HG02870 (cell line): ENCODE results near the gene DHPS.
"Not testable (repeated sequence)": the region's sequence is repeated elsewhere in the genome, so short reads cannot be mapped to it uniquely, and the experiment has no call there.

Source experiments
- ATAC-seq: cut with Tn5 transposase; IDR thresholded peaks from one replicate; pipeline ENCODE4 v1.9.1; 2021; ENCODE audit warnings: mild to moderate bottlenecking, moderate library complexity; ENCODE audit not compliant: unreplicated experiment

DHPS gene

DNA sequence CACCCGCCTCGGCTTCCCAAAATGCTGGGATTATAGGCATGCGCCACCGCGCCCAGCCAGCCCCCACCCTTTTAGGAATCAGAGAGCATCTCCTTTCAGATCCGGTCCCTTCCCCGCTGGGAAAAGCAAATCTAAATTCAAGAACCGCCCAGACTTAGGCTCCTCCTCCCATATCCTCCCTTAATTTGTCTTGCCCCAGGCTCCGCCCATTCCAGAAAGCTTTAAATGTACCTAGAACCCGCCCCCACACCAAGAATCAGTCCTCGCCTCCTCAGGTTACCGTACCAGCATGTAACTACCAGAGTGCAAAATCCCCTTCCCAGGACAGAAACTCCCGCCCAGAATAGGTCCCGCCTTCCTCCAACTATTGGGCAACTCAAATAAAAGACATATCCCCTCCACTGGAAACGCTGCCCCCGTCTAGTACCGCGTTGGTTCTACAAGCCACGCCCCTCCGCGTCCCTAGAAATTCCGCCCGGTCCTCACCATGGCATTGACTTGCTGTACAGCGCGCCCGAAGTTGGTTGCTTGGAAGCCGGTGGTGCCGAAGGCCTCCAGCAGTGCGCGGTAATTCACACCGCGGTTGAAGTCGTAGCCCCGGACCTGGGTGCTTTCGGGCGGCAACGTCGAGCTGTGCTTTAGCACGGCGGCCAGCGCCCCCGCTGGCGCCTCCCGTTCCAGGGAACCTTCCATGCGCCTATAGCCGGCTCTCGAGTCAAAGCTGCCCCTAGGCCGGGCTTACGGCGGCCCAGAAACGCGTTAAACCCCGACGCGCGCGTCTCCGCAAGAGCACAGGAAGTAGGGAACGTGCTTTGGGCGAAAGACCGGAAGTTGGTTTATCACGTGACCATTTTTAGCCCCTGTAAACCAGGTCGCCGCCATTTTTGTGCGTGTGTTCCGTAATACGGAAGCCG lies at the start of gene DHPS:
Gene DHPS (minus strand): TSS at position 807 of the 914 bp plus-strand sequence. CDS start 114 bp downstream, at position 693.
- ATAC-seq: peak; percentile 71

DNA sequence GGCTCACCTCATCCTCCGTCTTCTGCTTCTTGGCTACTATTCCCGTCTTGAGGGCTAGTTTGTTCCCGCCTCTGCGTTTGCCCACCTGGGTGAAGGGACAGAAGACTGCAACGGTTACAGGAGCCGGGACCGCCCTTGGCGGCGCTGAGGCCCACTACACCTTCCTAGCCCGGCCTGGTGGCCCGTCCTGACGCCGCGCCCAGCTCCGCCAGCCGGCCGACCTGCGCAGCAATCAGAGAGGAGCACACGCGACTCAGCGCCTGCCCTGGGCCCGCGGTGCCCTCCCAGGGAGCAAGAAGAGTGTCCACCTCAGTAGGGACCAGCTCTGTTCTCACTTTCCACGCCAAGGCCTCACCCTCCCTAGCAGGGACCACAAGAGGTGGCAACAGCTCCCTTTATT lies 49.7 kb upstream of the DHPS start:
- no peak for ATAC-seq

DNA sequence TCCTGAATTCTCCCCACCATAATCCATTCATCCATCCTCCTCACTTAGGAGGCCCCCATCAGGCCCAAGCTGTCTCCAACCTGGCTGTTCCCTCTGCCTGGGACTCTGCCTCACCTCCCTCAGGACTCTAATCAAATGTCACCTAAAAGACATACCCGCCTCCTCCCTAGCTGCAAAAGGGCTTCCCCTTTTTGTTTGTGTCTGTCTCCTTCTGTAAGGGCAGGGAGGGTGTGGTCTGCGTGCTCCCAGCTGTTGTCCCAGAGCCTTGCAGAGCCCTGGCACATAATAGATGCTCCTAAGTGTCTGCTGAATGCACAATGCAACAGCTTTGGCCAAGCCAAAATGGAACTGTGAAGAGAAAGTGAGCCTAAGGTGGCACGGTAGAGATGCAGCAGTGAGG lies 48.4 kb upstream of the DHPS start:
- ATAC-seq: no peak

DNA sequence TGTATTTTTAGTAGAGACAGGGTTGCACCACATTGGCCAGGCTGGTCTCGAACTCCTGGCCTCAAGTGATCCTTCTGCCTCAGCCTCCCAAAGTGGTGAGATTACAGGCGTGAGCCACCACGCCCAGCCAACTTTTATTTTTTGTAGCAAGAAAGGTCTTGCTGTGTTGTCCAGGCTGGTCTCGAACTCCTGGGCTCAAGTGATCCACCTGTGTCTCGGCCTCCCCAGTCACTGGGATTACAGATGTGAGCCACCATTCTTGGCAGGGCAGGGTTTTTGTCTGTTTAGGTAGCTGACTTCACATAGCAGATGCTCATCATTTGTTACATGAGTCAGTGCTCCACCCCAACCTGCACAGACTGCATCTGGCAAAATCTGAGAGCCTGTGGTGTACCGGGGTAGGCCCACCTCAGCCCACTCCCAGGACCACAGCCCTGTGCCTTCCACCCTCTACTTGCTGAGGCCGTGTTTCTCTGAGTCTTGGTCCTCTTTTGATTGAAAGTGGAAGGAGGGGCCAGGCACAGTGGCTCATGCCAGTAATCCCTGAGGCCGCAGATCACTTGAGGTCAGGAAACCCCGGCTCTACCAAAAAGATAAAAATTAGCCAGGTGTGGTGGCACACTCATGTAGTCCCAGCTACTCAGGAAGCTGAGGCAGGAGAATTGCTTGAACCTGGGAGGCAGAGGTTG lies 46.2 kb upstream of the DHPS start:
- no peak for ATAC-seq

DNA sequence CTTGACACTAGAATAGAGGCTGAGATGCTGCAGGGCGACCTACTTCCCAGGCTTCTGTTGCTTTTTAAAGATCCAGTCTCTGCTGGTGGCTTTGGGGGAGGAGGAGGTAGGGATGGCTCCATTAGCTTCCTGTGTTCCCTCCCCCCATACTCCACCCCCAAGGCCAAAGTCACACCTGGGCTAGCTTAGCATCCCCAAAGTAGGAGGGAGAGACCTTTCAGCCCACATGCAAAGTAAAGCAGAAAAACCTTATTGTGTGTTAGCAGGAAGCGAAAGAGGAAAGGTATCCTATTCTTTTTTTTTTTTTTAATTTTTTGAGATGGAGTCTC lies 45.3 kb upstream of the DHPS start:
- ATAC-seq: no peak

DNA sequence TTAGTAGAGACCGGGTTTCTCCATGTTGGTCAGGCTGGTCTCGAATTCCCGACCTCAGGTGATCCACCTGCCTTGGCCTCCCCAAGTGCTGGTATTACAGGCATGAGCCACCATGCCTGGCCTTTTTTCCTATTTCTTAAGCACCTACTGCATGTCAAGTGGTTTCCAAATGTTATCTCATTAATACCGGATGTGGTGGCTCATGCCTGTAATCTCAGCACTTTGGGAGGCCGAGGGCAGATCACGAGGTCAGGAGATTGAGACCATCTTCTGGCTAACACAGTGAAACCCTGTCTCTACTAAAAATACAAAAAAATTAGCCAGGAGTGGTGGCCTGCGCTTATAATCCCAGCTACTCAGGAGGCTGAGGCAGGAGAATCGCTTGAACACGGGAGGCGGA lies 43.9 kb upstream of the DHPS start:
- ATAC-seq: not testable (repeated sequence)

DNA sequence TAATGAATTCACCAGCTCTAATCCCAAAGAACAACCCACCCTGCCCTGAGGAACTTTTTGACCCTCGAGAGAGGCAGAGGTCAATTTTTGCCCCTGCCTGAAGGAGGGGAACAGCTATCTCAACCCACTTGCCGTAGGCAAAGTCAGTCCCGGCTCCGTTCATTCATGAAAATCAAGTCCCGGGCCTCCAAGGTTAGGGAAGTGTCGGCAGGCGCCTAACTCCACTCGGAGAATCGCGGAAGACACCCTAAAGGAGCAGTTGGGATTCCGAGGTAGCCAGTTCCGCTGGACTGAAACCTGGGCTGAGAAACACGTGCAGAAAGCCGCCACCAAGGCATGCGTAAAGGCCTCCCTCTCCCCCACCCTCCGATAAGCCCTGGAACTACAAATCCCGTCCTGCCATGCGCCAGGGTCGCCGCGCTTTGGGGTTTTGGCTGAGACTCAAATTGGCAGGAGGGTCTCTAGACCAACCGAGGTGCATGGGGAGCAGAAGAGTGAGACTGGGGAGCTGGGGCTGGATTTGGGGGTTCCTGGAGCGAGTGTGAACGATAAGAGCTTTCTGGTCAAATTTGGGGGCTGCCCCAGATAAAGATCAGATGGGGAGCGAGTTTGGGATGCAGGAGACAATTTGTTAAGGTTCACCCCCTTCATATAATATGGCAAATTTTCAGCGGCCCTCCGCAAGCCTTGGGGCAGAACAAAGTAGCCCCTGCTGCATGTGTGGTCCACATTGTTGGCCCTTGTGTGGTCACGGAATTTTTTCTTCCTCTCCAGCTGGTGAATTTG lies 42.2 kb upstream of the DHPS start, which contains the start of gene TNPO2:
Gene TNPO2 (minus strand): TSS at position 292 of the 786 bp plus-strand sequence. CDS start 2,955 bp downstream, outside the sequence.
- no peak for ATAC-seq

DNA sequence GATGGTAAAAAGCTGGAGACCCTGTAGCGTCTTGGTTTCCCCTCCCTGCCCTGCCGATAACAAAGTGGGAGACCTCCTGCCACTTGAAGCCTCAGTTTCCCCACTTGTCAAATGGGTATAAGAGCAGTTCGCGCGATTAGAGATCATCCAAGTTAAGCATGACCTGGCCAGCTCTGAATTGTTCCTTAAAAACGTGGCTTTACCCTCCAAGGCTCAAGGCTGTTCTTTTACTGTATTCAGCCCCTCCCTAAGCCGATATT lies 41.6 kb upstream of the DHPS start:
- no peak for ATAC-seq

DNA sequence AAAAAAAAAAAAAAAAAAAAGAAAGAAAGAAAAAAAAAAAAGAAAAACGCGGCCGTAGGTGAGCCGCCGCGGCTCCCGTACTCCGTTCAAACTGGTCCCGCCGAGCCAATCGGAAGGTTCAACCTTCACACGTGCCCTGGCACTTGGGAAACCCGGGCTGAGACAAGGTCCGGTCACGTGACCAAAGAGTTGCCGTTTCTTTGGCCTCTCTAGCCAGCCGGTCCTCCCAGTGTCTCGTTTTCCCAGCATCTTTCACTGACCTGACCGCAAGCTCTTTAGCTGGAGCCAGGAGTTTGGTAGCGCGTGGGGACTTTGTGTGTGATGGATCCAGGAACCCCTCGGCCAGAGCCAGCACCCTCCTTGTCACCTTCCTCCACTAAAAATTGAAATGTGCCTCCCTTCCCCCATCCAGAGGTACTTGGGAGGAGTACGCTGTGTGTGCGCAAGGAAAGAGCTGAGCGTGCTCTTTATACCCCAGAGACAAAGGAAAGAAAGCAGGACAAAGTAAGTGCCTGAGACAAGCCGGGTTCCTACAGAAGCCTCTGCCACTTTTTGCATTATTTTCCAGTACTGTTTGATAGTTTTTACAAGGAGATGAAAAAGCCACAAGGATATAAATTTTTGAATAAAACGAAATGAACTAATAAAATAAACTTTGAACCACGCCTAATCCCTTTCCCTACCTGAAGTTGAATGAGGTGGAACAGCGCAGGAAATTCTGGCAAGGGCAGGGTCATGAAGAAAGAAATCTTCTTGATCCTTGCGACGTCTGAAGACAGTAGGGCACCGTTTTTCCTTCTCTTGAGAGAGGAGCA lies 41.1 kb upstream of the DHPS start:
- peak; percentile 78 for ATAC-seq

DNA sequence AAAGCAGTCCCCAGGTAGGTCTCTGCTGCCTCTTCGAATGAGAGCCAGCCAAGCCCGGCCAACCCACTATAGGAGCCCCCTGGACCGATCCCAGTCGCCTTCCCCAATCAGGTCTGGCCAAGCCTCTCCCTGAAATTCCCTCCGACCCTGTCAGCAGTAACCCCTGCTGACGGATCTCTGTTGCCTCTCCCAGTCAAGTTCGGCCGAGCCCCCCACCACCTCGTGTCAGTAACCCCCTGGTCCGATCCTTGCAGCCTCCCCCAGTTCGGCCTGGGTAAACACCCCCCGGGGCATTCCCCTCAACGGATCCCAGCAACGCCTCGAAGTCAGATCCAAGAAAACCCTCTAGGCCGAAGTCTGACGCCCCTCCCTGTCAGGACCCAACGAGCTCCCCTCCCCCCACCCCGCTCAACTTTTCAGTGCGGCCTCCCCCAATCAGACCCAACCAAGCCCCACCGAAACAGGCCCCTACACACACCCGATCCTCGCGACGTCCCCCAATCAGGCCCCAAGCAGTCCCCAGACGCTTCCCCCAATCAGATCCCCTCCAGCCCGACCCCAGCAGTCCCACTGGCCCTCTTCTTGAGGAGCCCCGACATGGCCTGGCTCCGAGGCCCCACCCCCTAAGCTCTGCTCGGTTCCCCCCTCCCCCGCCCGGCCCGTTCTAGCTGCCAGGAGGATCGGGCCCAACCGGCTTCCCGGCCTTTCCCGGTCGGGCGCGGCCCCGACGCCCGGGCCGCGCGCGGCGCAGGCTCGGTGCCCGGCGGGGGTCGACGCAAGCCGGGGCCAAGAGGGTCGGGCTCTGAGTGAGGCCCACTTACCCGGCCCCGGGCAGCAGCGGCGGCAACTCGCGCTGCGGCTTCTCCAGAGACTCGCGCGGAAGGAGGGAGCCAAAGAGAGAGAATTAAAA lies 40.2 kb upstream of the DHPS start:
- ATAC-seq: peak; percentile 10

DNA sequence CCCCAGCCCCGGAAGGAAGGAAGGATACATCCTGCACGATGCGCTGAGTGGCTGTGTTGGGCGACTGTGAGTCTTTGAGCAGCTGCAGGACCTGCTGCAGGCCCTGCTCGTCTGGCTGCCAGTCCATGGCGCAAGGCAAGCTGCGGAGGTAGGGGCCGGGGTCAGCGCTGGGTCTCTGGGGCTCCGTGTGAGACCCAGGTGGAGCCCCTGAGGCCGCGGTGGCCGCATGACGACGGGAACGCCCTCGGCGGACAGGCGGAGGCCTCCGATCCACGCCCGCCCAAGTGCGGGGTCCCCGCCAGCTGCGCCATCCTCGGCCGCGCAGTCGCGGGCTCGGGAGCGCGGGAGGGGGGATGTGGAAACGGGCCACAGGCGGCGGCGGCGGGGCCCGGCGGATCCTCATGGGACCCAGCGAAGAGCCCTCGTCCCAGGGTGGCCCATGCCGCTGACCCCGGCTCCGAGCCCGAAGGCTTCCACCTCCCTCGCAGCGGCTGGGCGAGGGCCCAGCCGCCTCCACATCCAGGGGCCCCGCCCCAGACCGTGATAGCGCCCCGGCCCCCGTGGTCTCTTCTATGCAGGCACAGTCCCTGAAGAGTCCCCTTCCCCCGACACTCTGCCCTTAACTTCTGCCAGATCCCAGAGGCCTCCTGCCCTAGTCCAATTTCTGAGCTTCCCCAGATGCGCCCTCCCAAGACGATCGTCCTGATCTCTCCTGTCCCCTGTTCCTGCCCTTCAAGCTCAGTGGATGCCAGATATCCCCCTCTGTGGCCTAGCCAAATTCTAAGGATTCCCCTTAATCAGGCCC lies 39.4 kb upstream of the DHPS start:
- ATAC-seq: no peak

DNA sequence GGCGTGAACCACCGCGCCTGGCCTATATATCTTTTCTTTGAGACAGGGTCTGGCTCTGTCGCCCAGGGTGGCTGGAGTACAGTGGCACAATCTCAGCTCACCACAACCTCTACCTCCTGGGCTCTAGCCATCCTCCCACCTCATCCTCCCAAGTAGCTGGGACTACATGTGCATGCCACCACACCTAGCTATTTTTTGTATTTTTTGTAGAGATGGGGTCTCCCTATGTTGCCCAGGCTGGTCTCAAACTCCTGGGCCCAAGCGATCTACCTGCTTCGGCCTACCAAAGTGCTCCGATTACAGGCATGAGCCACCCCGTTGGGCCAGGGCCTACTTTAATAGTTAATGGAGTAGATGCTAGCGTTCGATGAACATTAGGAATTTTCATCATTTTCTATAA lies 38.6 kb upstream of the DHPS start:
- no peak for ATAC-seq

DNA sequence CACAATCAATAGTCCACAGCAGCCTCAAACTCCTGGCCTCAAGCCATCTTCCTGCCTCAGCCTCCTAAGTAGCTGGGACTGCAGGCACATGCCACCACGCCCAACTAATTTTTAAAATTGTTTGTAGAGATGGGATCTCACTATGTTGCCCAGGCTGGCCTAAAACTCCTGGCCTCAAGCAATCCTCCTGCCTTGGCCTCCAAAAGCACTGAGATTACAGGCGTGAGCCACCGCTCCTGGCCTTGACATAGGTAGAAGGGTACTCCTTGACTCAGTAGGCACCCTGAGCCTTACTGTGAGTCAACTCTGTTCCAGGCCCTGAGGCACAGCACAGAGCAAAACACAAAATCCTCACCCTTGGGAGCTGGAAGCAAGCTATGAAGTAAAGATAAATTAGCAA lies 34.2 kb upstream of the DHPS start:
- ATAC-seq: no peak

DNA sequence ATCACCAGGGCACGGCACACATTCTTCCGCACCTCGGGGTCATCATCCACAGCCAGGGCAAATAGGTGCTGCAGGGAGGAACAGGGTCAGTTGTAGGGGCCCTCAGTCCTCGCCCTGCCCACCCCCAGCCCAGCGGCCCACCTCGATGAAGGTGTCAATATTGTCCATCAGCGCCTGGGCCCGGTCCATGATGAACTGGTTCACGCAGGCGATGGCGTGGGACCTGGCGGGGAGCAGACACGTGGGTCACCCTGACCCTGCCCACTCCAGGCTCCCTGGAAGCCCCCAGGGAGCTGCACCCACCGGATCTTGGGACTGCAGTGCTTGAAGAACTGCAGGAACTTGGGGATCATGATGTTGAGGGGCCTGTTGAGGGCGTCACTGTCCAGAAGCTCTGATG lies 33.4 kb upstream of the DHPS start:
- ATAC-seq: no peak

DNA sequence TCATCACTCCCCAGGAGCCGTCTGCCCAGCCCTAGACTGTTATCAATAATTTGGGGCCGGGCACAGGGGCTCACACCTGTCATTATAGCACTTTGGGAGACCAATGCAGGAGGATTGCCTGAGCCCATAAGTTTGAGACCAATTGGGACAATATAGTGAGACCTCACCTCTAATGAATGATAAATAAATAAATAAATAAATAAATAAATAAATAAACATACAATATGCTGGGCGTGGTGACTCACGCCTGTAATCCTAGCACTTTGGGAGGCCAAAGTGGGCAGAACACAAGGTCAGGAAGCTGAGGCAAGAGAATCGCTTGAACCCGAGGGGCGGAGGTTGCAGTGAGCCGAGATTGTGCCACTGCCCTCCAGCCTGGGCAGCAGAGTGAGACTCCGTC lies 31.6 kb upstream of the DHPS start:
- not testable (repeated sequence) for ATAC-seq

DNA sequence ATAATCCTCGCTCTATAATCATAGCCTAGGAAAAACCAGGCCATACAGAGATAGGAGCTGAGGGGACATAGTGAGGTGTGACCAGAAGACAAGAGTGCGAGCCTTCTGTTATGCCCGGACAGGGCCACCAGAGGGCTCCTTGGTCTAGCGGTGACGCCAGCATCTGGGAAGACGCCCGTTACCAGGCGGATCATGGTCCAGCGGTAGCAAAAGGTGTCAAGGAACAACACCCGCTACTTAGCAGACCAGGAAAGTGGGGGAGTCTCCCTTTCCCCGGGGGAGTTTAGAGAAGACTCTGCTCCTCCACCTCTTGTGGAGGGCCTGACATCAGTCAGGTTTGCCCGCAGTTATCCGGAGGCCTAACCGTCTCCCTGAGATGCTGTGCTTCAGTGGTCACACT lies 30.4 kb upstream of the DHPS start:
- not testable (repeated sequence) for ATAC-seq

DNA sequence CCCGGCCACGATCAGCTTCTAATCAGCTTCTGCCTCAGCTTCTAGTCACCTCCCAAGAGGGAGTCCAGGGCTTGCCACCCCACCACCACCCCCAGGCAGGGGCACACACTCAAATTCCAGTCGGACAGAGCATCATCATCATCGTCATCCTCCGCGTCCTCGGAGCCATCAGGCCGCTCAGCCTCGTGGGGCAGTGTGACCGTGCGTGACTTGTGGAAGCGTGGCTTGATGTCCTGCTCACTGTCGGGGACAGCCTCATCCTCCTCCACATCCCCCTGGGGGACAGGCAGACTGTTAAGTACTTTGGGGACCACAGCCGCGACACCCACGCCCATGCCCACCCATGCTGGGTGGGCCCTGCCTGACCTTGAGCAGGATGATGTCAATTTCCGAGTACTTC lies 29.5 kb upstream of the DHPS start:
- ATAC-seq: no peak

DNA sequence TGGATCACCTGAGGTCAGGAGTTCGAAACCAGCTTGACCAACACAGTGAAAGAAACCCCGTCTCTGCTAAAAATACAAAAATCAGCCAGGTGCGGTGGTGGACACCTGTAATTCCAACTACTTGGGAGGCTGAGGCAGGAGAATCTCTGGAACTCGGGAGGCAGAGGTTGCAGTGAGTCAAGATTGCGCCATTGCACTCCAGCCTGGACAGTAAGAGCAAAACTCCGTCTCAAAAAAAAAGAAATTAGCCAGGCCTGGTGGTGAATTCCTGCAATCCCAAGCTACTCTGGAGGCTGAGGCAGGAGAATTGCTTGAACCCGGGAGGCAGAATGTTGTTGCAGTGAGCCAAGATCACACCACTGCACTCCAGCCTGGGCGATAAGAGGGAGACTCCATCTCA lies 27.0 kb upstream of the DHPS start:
- no peak for ATAC-seq

DNA sequence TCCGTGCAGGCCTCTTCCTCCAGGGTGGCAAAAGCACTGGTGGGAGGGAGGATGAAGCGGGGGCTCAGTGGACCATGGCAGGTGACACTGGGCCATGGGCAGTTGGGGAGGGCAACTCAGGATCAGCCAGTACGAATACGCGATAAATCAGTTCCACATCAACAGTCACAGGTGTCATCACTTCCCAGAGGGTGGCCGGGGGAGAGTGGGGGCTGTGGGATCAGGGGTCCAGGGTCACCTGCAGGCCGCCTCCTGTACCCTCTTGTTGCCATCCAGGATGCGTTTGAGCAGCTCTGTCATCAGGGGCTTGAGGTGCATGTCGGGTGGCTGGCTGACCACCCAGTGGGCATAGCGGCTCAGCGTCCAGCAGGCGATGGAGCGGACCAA lies 24.6 kb upstream of the DHPS start:
- no peak for ATAC-seq
